Measurements from ENCODE around the gene MCM5. TPM values are rescaled to one million over a fixed set of nuclear protein-coding genes. Genes with fewer than 3 reads are reported as not detected.

MCM5 gene
- total and polyA plus RNA-seq, 2 of the 13 experiments (the other 11 are each of a cell fraction or from before 2014, with no cell fraction given), result 40.2 to 93.5 TPM

DNA sequence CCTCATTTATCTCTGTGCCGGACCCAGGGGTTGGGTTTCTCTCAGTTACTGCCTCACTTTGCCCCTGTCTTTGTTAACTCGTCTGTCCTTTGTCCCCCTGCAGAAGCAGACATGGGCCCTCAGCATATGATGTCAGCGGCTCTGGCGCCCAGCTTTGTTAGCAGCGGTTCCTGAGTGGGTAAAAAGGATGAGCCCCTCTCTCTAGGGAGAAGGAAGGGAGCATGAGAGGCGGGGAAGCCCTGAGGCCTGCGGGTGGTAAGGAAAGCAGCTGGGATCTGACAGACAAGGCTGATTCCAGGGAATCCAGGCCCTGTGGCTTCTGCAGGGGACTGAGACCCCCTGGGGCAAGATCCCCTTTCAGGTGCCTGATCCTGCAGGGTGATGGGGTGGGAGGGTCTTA is 51.7 kb downstream of the MCM5 start:
- no TSS peak for BruUV-seq (replicated peaks)
- Histone ChIP-seq H3K36me3 (replicated peaks in 1 of 2; ENCODE audit: control insufficient read depth in 1 of 2, insufficient read depth in 2 of 2, low read length in 2 of 2) (0 out of 5 replicates have a peak, but pooled peaks cover 0 to 4% of the 10 kb centered on the region in 2 experiments), H3K9me3 (ENCODE audit: low read length) (no peaks in the 10 kb centered on the region), H3K9ac (ENCODE audit: insufficient read depth, low read depth, low read length) (no peak overlapping the region), H3K79me2 (ENCODE audit: insufficient read depth, low read length) (no peaks in the 10 kb centered on the region), H3K4me3 (replicated peaks in 1 of 3; ENCODE audit: insufficient read depth in 1 of 3, low read depth in 2 of 3, low read length in 3 of 3) (no peak overlapping the region), H3K4me2 (ENCODE audit: low read depth, low read length) (no peak overlapping the region), H2AFZ (ENCODE audit: low read length) (no peak overlapping the region), H3K27me3 (ENCODE audit: control insufficient read depth in 1 of 2, insufficient read depth in 2 of 2, low read length in 2 of 2) (no peaks in the 10 kb centered on the region), H3K27ac (ENCODE audit: extremely low read length, insufficient read depth, low read length) (no peak overlapping the region), H4K20me1 (ENCODE audit: insufficient read depth, low read length) (no peaks in the 10 kb centered on the region), H3K4me1 (ENCODE audit: insufficient read depth, low read length) (peaks cover 13% of the 10 kb centered on the region)
- in situ Hi-C loops (cut with HindIII; ENCODE audit: extremely low pct_ligation_motif_present, low pct_unique_long_range_greater_than_20kb), result no loop called here
- ATAC-seq (no peak), DNase-seq (ENCODE audit: low spot score) (no peak), FAIRE-seq (no peak)
- POLR2A ChIA-PET, result no interaction called here
- CTCF ChIA-PET (ENCODE audit: low intra/inter-chr PET ratio, low total read pairs), result no interaction called here
- intact Hi-C loops (cut with micrococcal nuclease; ENCODE audit: unreplicated experiment), result no loop called here
- 89% methylated on average over 7 of the region's 7 CpGs for WGBS (ENCODE audit: low lambda C conversion rate)
- no peak for TF ChIP-seq NCOA5 (CRISPR knock-in tag; IDR thresholded peaks at IDR 0.05)
- no peak for TF ChIP-seq ZFYVE20 (CRISPR knock-in tag; IDR thresholded peaks at IDR 0.05; ENCODE audit: borderline replicate concordance, low read depth)
- no peak for TF ChIP-seq ZNF589 (CRISPR knock-in tag; conservative IDR thresholded peaks at IDR 0.05)
- no peak for TF ChIP-seq RORA (CRISPR knock-in tag; IDR thresholded peaks at IDR 0.05)
- TF ChIP-seq ZMYM4 (CRISPR knock-in tag; IDR thresholded peaks at IDR 0.05), result no peak
- TF ChIP-seq ZFAT (CRISPR knock-in tag; conservative IDR thresholded peaks at IDR 0.05), result no peak
- TF ChIP-seq, protein P1, sequence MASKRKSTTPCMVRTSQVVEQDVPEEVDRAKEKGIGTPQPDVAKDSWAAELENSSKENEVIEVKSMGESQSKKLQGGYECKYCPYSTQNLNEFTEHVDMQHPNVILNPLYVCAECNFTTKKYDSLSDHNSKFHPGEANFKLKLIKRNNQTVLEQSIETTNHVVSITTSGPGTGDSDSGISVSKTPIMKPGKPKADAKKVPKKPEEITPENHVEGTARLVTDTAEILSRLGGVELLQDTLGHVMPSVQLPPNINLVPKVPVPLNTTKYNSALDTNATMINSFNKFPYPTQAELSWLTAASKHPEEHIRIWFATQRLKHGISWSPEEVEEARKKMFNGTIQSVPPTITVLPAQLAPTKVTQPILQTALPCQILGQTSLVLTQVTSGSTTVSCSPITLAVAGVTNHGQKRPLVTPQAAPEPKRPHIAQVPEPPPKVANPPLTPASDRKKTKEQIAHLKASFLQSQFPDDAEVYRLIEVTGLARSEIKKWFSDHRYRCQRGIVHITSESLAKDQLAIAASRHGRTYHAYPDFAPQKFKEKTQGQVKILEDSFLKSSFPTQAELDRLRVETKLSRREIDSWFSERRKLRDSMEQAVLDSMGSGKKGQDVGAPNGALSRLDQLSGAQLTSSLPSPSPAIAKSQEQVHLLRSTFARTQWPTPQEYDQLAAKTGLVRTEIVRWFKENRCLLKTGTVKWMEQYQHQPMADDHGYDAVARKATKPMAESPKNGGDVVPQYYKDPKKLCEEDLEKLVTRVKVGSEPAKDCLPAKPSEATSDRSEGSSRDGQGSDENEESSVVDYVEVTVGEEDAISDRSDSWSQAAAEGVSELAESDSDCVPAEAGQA (IDR thresholded peaks at IDR 0.05; ENCODE audit: low read depth), result no peak
- TF ChIP-seq, protein P1 (CRISPR knock-in tag; IDR thresholded peaks at IDR 0.05; ENCODE audit: borderline replicate concordance), result no peak
- TF ChIP-seq THAP11 (CRISPR knock-in tag; IDR thresholded peaks at IDR 0.05), result no peak
- TF ChIP-seq, protein P2, sequence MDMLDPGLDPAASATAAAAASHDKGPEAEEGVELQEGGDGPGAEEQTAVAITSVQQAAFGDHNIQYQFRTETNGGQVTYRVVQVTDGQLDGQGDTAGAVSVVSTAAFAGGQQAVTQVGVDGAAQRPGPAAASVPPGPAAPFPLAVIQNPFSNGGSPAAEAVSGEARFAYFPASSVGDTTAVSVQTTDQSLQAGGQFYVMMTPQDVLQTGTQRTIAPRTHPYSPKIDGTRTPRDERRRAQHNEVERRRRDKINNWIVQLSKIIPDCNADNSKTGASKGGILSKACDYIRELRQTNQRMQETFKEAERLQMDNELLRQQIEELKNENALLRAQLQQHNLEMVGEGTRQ (IDR thresholded peaks at IDR 0.05; ENCODE audit: low read depth, low read length), result no peak
- TF ChIP-seq, protein P2 (CRISPR knock-in tag; IDR thresholded peaks at IDR 0.05; ENCODE audit: borderline replicate concordance), result no peak
- TF ChIP-seq, protein P3, sequence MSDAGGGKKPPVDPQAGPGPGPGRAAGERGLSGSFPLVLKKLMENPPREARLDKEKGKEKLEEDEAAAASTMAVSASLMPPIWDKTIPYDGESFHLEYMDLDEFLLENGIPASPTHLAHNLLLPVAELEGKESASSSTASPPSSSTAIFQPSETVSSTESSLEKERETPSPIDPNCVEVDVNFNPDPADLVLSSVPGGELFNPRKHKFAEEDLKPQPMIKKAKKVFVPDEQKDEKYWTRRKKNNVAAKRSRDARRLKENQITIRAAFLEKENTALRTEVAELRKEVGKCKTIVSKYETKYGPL (CRISPR knock-in tag; IDR thresholded peaks at IDR 0.05), result no peak
- TF ChIP-seq SOX13 (IDR thresholded peaks at IDR 0.05), result no peak
- TF ChIP-seq SOX13 (CRISPR knock-in tag; conservative IDR thresholded peaks at IDR 0.05 in 1 of 2, IDR thresholded peaks at IDR 0.05 in 1 of 2), result no peak
- no peak for TF ChIP-seq ZSCAN25 (CRISPR knock-in tag; IDR thresholded peaks at IDR 0.05)
- no peak for TF ChIP-seq IKZF1 (IDR thresholded peaks at IDR 0.05)
- TF ChIP-seq TBX2 (CRISPR knock-in tag; IDR thresholded peaks at IDR 0.05; ENCODE audit: borderline replicate concordance), result no peak

Data from HepG2 (cell line).